Inflammatory macrophage treated with lipopolysaccharide for 1 hour (primary cell): Measurements from ENCODE around the gene TEKT5.
A peak's percentile ranks its signal among the peaks of the same experiment; 100 is the strongest.
"Not testable (repeated sequence)": the region's sequence is repeated elsewhere in the genome, so short reads cannot be mapped to it uniquely, and the experiment has no call there.

Experiments
- DNase-seq, 2 donors: peaks; one replicate each; pipeline ENCODE4 v3.0.0-alpha.2; 2020 to 2022

Gene TEKT5

GRCh38 chr16:10629592-10629963, 65.2 kb downstream of the TEKT5 start:
- no peak for DNase-seq

- peak; percentile 35 to 56 for DNase-seq
Measured at GRCh38 chr16:10625595-10626357, 69.0 kb downstream of the TEKT5 start.

- no peak for DNase-seq
Measured at GRCh38 chr16:10624527-10624926, 70.2 kb downstream of the TEKT5 start.

GRCh38 chr16:10623059-10623458, 71.7 kb downstream of the TEKT5 start:
- no peak for DNase-seq

GRCh38 chr16:10622036-10622921, 72.5 kb downstream of the TEKT5 start:
- DNase-seq, result no peak

GRCh38 chr16:10621216-10621949, 73.3 kb downstream of the TEKT5 start:
- DNase-seq, result not testable (repeated sequence)

GRCh38 chr16:10620120-10620519, 74.6 kb downstream of the TEKT5 start:
- no peak for DNase-seq

- DNase-seq, result peak; percentile 64 to 65
Measured at GRCh38 chr16:10619271-10619849, 75.4 kb downstream of the TEKT5 start.

GRCh38 chr16:10618710-10619209, 76.0 kb downstream of the TEKT5 start:
- no peak for DNase-seq

- no peak for DNase-seq
Measured at GRCh38 chr16:10617662-10618420, 76.9 kb downstream of the TEKT5 start.

GRCh38 chr16:10616756-10617640, 77.7 kb downstream of the TEKT5 start:
- no peak for DNase-seq

GRCh38 chr16:10616419-10616755, 78.3 kb downstream of the TEKT5 start:
- no peak for DNase-seq

- DNase-seq, result no peak
Measured at GRCh38 chr16:10614685-10615084, 80.0 kb downstream of the TEKT5 start.

GRCh38 chr16:10613785-10614485, 80.8 kb downstream of the TEKT5 start:
- DNase-seq, result peak; percentile 12 to 24

- DNase-seq, result no peak
Measured at GRCh38 chr16:10612649-10613179, 82.0 kb downstream of the TEKT5 start.

- DNase-seq, result no peak
Measured at GRCh38 chr16:10611825-10612342, 82.8 kb downstream of the TEKT5 start.

- no peak for DNase-seq
Measured at GRCh38 chr16:10610499-10611184, 84.1 kb downstream of the TEKT5 start.

- DNase-seq, result no peak
Measured at GRCh38 chr16:10609402-10609774, 85.3 kb downstream of the TEKT5 start.

GRCh38 chr16:10608687-10609401, 85.9 kb downstream of the TEKT5 start:
- peak; percentile 45 to 65 for DNase-seq
